ENCODE measurements around the gene EFTUD2.
A peak's percentile ranks its signal among the peaks of the same experiment; 100 is the strongest.
"Not testable (repeated sequence)": the region's sequence is repeated elsewhere in the genome, so short reads cannot be mapped to it uniquely, and the experiment has no call there.

Gene EFTUD2

GRCh38 chr17:44899074-44899782 is at the start of gene EFTUD2:
TSS of gene EFTUD2 (minus strand) at chr17:44899445. CDS start at chr17:44894521, 4,924 bp downstream.
- DNase-seq (ENCODE audit: low spot score) = peak; percentile 96

GRCh38 chr17:44948315-44948795 is 49.1 kb upstream of the EFTUD2 start:
- no peak for DNase-seq (ENCODE audit: low spot score)

- DNase-seq (ENCODE audit: low spot score) = peak; percentile 99
Observed at GRCh38 chr17:44947461-44948314, 48.4 kb upstream of the EFTUD2 start, which contains the start of gene KIF18B. TSS of gene KIF18B (minus strand) at chr17:44947773. CDS start at chr17:44936344, 11,429 bp downstream.

GRCh38 chr17:44945652-44946051 is 46.4 kb upstream of the EFTUD2 start:
- DNase-seq (ENCODE audit: low spot score) = not testable (repeated sequence)

GRCh38 chr17:44942456-44942855 is 43.2 kb upstream of the EFTUD2 start:
- DNase-seq (ENCODE audit: low spot score) = no peak

GRCh38 chr17:44941712-44942331 is 42.6 kb upstream of the EFTUD2 start:
- DNase-seq (ENCODE audit: low spot score) = no peak

GRCh38 chr17:44940768-44941167 is 41.5 kb upstream of the EFTUD2 start:
- DNase-seq (ENCODE audit: low spot score) = no peak

GRCh38 chr17:44940317-44940716 is 41.1 kb upstream of the EFTUD2 start:
- DNase-seq (ENCODE audit: low spot score) = no peak

- no peak for DNase-seq (ENCODE audit: low spot score)
Observed at GRCh38 chr17:44935116-44935515, 35.9 kb upstream of the EFTUD2 start.

- DNase-seq (ENCODE audit: low spot score) = no peak
Observed at GRCh38 chr17:44934745-44935105, 35.5 kb upstream of the EFTUD2 start.

GRCh38 chr17:44933824-44934744 is 34.8 kb upstream of the EFTUD2 start:
- DNase-seq (ENCODE audit: low spot score) = no peak

GRCh38 chr17:44932787-44933097 is 33.5 kb upstream of the EFTUD2 start:
- no peak for DNase-seq (ENCODE audit: low spot score)

GRCh38 chr17:44932096-44932786 is 33.0 kb upstream of the EFTUD2 start:
- DNase-seq (ENCODE audit: low spot score) = no peak

GRCh38 chr17:44931376-44931775 is 32.1 kb upstream of the EFTUD2 start:
- no peak for DNase-seq (ENCODE audit: low spot score)

- DNase-seq (ENCODE audit: low spot score) = no peak
Observed at GRCh38 chr17:44930667-44931066, 31.4 kb upstream of the EFTUD2 start.

GRCh38 chr17:44928950-44929720 is 29.9 kb upstream of the EFTUD2 start:
- DNase-seq (ENCODE audit: low spot score) = no peak

GRCh38 chr17:44928136-44928535 is 28.9 kb upstream of the EFTUD2 start:
- no peak for DNase-seq (ENCODE audit: low spot score)

- DNase-seq (ENCODE audit: low spot score) = no peak
Observed at GRCh38 chr17:44927696-44928095, 28.5 kb upstream of the EFTUD2 start.

GRCh38 chr17:44926821-44927525 is 27.7 kb upstream of the EFTUD2 start:
- DNase-seq (ENCODE audit: low spot score) = no peak

Measured in AG20443 (cell line).